Measurements from ENCODE around the gene SKAP2. TPM values are rescaled to one million over a fixed set of nuclear protein-coding genes. Genes with fewer than 3 reads are reported as not detected.
A peak's percentile ranks its signal among the peaks of the same experiment; 100 is the strongest.

Gene SKAP2
- total and polyA plus RNA-seq, 2 experiments from 2014 or later: 2.5 to 4.4 TPM

DNA sequence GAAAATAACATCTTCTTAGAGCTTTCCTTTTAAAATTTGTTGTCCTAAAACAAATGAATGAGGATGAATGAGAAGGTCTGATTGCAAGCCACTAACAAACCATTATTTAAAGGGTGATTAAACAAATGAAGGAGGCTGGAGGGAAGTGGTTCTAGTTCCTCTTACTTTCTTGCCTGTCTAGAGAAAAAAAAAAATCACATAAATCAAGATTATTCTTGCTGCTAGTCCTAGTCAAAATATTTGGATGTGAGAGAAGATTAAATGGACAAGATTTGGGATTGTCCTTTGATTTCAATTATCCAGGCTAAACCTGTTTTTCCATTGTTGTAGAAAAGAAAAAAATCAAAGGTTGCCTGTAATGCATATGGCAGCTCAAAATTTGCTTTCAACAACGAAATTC lies 3.3 kb downstream of the SKAP2 start:
- Histone ChIP-seq H3K4me1 (ENCODE audit: insufficient read depth) (peaks cover 36% of the 10 kb centered on the region), H3F3A (replicated peaks; ENCODE audit: low read depth) (no peaks in the 10 kb centered on the region), H2AFZ (no peak overlapping the region), H3K27ac (ENCODE audit: low read depth) (no peak overlapping the region), H3K4me2 (no peak overlapping the region), H3K79me2 (replicated peaks; ENCODE audit: insufficient read depth) (no peaks in the 10 kb centered on the region), H4K20me1 (replicated peaks; ENCODE audit: insufficient read depth) (peaks cover 15% of the 10 kb centered on the region), H3K27me3 (ENCODE audit: insufficient read depth) (peaks cover 81% of the 10 kb centered on the region), H3K9me2 (ENCODE audit: insufficient read depth) (no peaks in the 10 kb centered on the region), H3K36me3 (ENCODE audit: insufficient read depth) (no peaks in the 10 kb centered on the region), H3K4me3 (no peak overlapping the region)
- H3K27ac Mint-ChIP-seq: no peak overlapping the region
- no peak for TF ChIP-seq JUNB (IDR thresholded peaks at IDR 0.05; ENCODE audit: unreplicated experiment)
- TF ChIP-seq CREB1 (CRISPR knock-in tag; IDR thresholded peaks at IDR 0.05; ENCODE audit: low read depth): no peak
- TF ChIP-seq, protein P1, sequence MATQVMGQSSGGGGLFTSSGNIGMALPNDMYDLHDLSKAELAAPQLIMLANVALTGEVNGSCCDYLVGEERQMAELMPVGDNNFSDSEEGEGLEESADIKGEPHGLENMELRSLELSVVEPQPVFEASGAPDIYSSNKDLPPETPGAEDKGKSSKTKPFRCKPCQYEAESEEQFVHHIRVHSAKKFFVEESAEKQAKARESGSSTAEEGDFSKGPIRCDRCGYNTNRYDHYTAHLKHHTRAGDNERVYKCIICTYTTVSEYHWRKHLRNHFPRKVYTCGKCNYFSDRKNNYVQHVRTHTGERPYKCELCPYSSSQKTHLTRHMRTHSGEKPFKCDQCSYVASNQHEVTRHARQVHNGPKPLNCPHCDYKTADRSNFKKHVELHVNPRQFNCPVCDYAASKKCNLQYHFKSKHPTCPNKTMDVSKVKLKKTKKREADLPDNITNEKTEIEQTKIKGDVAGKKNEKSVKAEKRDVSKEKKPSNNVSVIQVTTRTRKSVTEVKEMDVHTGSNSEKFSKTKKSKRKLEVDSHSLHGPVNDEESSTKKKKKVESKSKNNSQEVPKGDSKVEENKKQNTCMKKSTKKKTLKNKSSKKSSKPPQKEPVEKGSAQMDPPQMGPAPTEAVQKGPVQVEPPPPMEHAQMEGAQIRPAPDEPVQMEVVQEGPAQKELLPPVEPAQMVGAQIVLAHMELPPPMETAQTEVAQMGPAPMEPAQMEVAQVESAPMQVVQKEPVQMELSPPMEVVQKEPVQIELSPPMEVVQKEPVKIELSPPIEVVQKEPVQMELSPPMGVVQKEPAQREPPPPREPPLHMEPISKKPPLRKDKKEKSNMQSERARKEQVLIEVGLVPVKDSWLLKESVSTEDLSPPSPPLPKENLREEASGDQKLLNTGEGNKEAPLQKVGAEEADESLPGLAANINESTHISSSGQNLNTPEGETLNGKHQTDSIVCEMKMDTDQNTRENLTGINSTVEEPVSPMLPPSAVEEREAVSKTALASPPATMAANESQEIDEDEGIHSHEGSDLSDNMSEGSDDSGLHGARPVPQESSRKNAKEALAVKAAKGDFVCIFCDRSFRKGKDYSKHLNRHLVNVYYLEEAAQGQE (IDR thresholded peaks at IDR 0.05; ENCODE audit: unreplicated experiment): no peak
- TF ChIP-seq NANOG (IDR thresholded peaks at IDR 0.05; ENCODE audit: borderline replicate concordance): no peak
- peaks cover 34% of the 10 kb centered on the region for H3K4me1 Mint-ChIP-seq
- no peaks in the 10 kb centered on the region; the same call in 2 of the 3 replicates for H3K9me3 Mint-ChIP-seq
- H3K4me3 Mint-ChIP-seq: no peak overlapping the region
- H3K36me3 Mint-ChIP-seq (ENCODE audit: low read depth): no peaks in the 10 kb centered on the region
- no peak for ATAC-seq
- H3K27me3 Mint-ChIP-seq (ENCODE audit: insufficient read depth, low read depth, poor library complexity): peaks cover 37% of the 10 kb centered on the region
- DNase-seq (ENCODE audit: low spot score): no peak

DNA sequence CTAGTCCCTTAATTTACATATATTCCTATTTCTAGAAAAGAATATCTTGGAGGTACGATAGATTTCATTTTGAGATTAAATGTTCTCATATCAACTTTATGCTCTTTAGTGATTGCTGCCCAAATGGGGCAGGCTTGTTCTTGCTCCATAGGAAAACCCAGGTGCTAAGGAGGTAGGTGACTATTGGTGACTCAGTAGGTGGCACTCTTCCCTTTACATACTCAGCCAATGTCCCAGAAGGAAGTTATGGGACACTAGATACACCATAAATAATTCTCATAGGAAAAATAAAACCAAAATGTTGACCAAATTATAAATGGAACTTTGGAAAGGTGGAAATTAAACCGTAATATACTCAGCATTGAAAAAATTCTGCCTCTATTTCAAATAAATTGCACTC lies 4.0 kb downstream of the SKAP2 start:
- peaks cover 36% of the 10 kb centered on the region for H3K4me1 ChIP-seq (ENCODE audit: insufficient read depth)
- H3K27me3 ChIP-seq (ENCODE audit: insufficient read depth): peaks cover 82% of the 10 kb centered on the region
- peaks cover 34% of the 10 kb centered on the region for H3K4me1 Mint-ChIP-seq

More for the DNA sequence above, 4.0 kb downstream of the SKAP2 start:
- no peaks in the 10 kb centered on the region for H3K9me2 ChIP-seq (ENCODE audit: insufficient read depth)
- DNase-seq (ENCODE audit: low spot score) (peak; percentile 37), ATAC-seq (no peak)
- Mint-ChIP-seq H3K9me3 (no peaks in the 10 kb centered on the region), H3K27ac (no peak overlapping the region), H3K36me3 (ENCODE audit: low read depth) (no peaks in the 10 kb centered on the region), H3K27me3 (ENCODE audit: insufficient read depth, low read depth, poor library complexity) (peaks cover 40% of the 10 kb centered on the region), H3K4me3 (no peak overlapping the region)
- H2AFZ ChIP-seq: no peak overlapping the region
- H3K4me2 ChIP-seq: no peak overlapping the region
- H3K79me2 ChIP-seq (replicated peaks; ENCODE audit: insufficient read depth): no peaks in the 10 kb centered on the region
- H3K27ac ChIP-seq (ENCODE audit: low read depth): no peak overlapping the region
- no peaks in the 10 kb centered on the region for H3F3A ChIP-seq (replicated peaks; ENCODE audit: low read depth)
- peaks cover 21% of the 10 kb centered on the region for H4K20me1 ChIP-seq (replicated peaks; ENCODE audit: insufficient read depth)
- no peak overlapping the region for H3K4me3 ChIP-seq
- no peak for TF ChIP-seq EZH2 (IDR thresholded peaks at IDR 0.05; ENCODE audit: low read depth, unreplicated experiment)
- TF ChIP-seq, protein P2, sequence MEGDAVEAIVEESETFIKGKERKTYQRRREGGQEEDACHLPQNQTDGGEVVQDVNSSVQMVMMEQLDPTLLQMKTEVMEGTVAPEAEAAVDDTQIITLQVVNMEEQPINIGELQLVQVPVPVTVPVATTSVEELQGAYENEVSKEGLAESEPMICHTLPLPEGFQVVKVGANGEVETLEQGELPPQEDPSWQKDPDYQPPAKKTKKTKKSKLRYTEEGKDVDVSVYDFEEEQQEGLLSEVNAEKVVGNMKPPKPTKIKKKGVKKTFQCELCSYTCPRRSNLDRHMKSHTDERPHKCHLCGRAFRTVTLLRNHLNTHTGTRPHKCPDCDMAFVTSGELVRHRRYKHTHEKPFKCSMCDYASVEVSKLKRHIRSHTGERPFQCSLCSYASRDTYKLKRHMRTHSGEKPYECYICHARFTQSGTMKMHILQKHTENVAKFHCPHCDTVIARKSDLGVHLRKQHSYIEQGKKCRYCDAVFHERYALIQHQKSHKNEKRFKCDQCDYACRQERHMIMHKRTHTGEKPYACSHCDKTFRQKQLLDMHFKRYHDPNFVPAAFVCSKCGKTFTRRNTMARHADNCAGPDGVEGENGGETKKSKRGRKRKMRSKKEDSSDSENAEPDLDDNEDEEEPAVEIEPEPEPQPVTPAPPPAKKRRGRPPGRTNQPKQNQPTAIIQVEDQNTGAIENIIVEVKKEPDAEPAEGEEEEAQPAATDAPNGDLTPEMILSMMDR (conservative IDR thresholded peaks at IDR 0.05; ENCODE audit: low read depth in 2 of 2): peak; percentile 50 to 79
- H3K36me3 ChIP-seq (ENCODE audit: insufficient read depth): no peaks in the 10 kb centered on the region

Data from GM23338 (cell line).